DND-41 (cell line): ENCODE data around the gene LUM.

ENCODE experiments used
- ATAC-seq: fragments of 200-7000 bp; cut with Tn5 transposase; 3 replicates; pipeline ENCODE4 v1.9.1; 2021; ENCODE audit warnings: low read depth; ENCODE audit not compliant: insufficient read depth
- DNase-seq: peaks from one replicate; pipeline ENCODE4 v3.0.0-alpha.2; 2020
- H2AFZ ChIP-seq: 2 replicates; pipeline ENCODE4 v1.6.0; 2012; ENCODE audit warnings: low read depth, low read length
- H3K27ac ChIP-seq: 2 replicates; pipeline ENCODE4 v1.5.1; 2012; ENCODE audit warnings: low read length, inconsistent platforms
- H3K27me3 ChIP-seq: fragments of 200-600 bp; sonication (generic); 2 replicates; pipeline ENCODE4 v1.6.0; 2012; ENCODE audit warnings: low read length, mild to moderate bottlenecking, inconsistent platforms; ENCODE audit not compliant: insufficient read depth, poor library complexity
- H3K36me3 ChIP-seq: 2 replicates; pipeline ENCODE4 v1.5.1; 2012; ENCODE audit warnings: low read length, inconsistent platforms; ENCODE audit not compliant: insufficient read depth
- H3K4me1 ChIP-seq: 2 replicates; pipeline ENCODE4 v1.5.1; 2012; ENCODE audit warnings: mild to moderate bottlenecking, low read length; ENCODE audit not compliant: insufficient read depth
- H3K4me2 ChIP-seq: 2 replicates; pipeline ENCODE4 v1.6.0; 2012; ENCODE audit warnings: mild to moderate bottlenecking, moderate library complexity, low read length, inconsistent platforms; ENCODE audit not compliant: insufficient read depth
- H3K4me3 ChIP-seq, 2 experiments: fragments of 200-600 bp in 1 of 2; shearing (Covaris generic) in 1 of 2; 2 replicates each; pipeline ENCODE4 v1.5.1; 2012 to 2016; ENCODE audit warnings: inconsistent platforms in 2 of 2, low read length in 2 of 2, mild to moderate bottlenecking in 2 of 2, low read depth in 1 of 2, moderate library complexity in 1 of 2
- H3K79me2 ChIP-seq: 2 replicates; pipeline ENCODE4 v1.6.0; 2012; ENCODE audit warnings: low read length, inconsistent platforms; ENCODE audit not compliant: insufficient read depth
- H3K9ac ChIP-seq: 2 replicates; pipeline ENCODE4 v1.6.0; 2012; ENCODE audit warnings: low read depth, mild to moderate bottlenecking, inconsistent platforms, low read length, moderate library complexity
- H3K9me3 ChIP-seq: 2 replicates; pipeline ENCODE4 v1.5.1; 2012; ENCODE audit warnings: low read length, moderate library complexity, mild to moderate bottlenecking, inconsistent platforms; ENCODE audit not compliant: insufficient read depth, severe bottlenecking
- H4K20me1 ChIP-seq: 2 replicates; pipeline ENCODE4 v1.6.0; 2012; ENCODE audit warnings: low read length; ENCODE audit not compliant: insufficient read depth
- CTCF ChIP-seq: IDR thresholded peaks from 2 replicates; pipeline ENCODE4 v1.5.1; 2012; ENCODE audit warnings: borderline replicate concordance, low read length, moderate library complexity, mild to moderate bottlenecking; ENCODE audit not compliant: poor library complexity, severe bottlenecking; ENCODE audit errors: extremely low read depth
- EZH2 ChIP-seq: IDR thresholded peaks from 3 replicates; pipeline ENCODE4 v1.6.1; 2012; ENCODE audit warnings: borderline replicate concordance, low read depth, mild to moderate bottlenecking, moderate library complexity, low read length, inconsistent platforms; ENCODE audit not compliant: severe bottlenecking

Gene LUM

GRCh38 chr12:91154131-91154530 lies 42.8 kb upstream of the LUM start:
- H3K4me2 ChIP-seq = no peak overlapping the region
- H3K9me3 ChIP-seq = no peaks in the 10 kb centered on the region
- H3K9ac ChIP-seq = no peak overlapping the region
- H3K36me3 ChIP-seq = no peaks in the 10 kb centered on the region
- no peak overlapping the region for H3K27ac ChIP-seq
- H2AFZ ChIP-seq = no peak overlapping the region
- no peak for TF ChIP-seq CTCF
- TF ChIP-seq EZH2 = no peak
- H3K27me3 ChIP-seq = no peaks in the 10 kb centered on the region
- no peak overlapping the region for H3K4me3 ChIP-seq
- ATAC-seq (no peak), DNase-seq (no peak)
- no peaks in the 10 kb centered on the region for H3K79me2 ChIP-seq
- no peaks in the 10 kb centered on the region for H3K4me1 ChIP-seq
- no peaks in the 10 kb centered on the region for H4K20me1 ChIP-seq

- no peaks in the 10 kb centered on the region for H3K27me3 ChIP-seq
- no peaks in the 10 kb centered on the region for H3K36me3 ChIP-seq
- ATAC-seq = no peak
- H3K79me2 ChIP-seq = no peaks in the 10 kb centered on the region
- H3K9ac ChIP-seq = no peak overlapping the region
- no peak overlapping the region for H2AFZ ChIP-seq
- no peak for DNase-seq
- H3K4me1 ChIP-seq = no peaks in the 10 kb centered on the region
- no peaks in the 10 kb centered on the region for H4K20me1 ChIP-seq
- no peak overlapping the region for H3K4me2 ChIP-seq
- TF ChIP-seq CTCF = no peak
- TF ChIP-seq EZH2 = no peak
- H3K4me3 ChIP-seq = no peak overlapping the region
- no peak overlapping the region for H3K27ac ChIP-seq
- H3K9me3 ChIP-seq = no peaks in the 10 kb centered on the region
Observed at GRCh38 chr12:91144053-91144452, 32.8 kb upstream of the LUM start.

- ATAC-seq = no peak
- Histone ChIP-seq H3K27ac (no peak overlapping the region), H3K4me3 (no peak overlapping the region), H3K79me2 (no peaks in the 10 kb centered on the region), H4K20me1 (no peaks in the 10 kb centered on the region), H3K36me3 (no peaks in the 10 kb centered on the region), H3K4me1 (no peaks in the 10 kb centered on the region), H3K9ac (no peak overlapping the region), H3K27me3 (no peaks in the 10 kb centered on the region), H2AFZ (no peak overlapping the region), H3K9me3 (no peaks in the 10 kb centered on the region), H3K4me2 (no peak overlapping the region)
- DNase-seq = no peak
- no peak for TF ChIP-seq EZH2
- no peak for TF ChIP-seq CTCF
Observed at GRCh38 chr12:91143206-91143605, 31.9 kb upstream of the LUM start.

GRCh38 chr12:91142221-91142631 lies 30.9 kb upstream of the LUM start:
- no peak overlapping the region for H3K4me3 ChIP-seq
- no peak for DNase-seq
- no peaks in the 10 kb centered on the region for H3K9me3 ChIP-seq
- H4K20me1 ChIP-seq = no peaks in the 10 kb centered on the region
- H3K9ac ChIP-seq = no peak overlapping the region
- no peak overlapping the region for H3K27ac ChIP-seq
- H2AFZ ChIP-seq = no peak overlapping the region
- TF ChIP-seq CTCF (no peak), EZH2 (no peak)
- no peaks in the 10 kb centered on the region for H3K36me3 ChIP-seq
- H3K27me3 ChIP-seq = no peaks in the 10 kb centered on the region
- no peaks in the 10 kb centered on the region for H3K4me1 ChIP-seq
- H3K4me2 ChIP-seq = no peak overlapping the region
- no peaks in the 10 kb centered on the region for H3K79me2 ChIP-seq
- no peak for ATAC-seq
